Measurements from ENCODE around the gene CARF. TPM values are rescaled to one million over a fixed set of nuclear protein-coding genes. Genes with fewer than 3 reads are reported as not detected.
A peak's percentile ranks its signal among the peaks of the same experiment; 100 is the strongest.
"Not testable (repeated sequence)": the region's sequence is repeated elsewhere in the genome, so short reads cannot be mapped to it uniquely, and the experiment has no call there.

Gene CARF
- total RNA-seq, 1 donor from 2014 or later = 5.2 TPM

DNA sequence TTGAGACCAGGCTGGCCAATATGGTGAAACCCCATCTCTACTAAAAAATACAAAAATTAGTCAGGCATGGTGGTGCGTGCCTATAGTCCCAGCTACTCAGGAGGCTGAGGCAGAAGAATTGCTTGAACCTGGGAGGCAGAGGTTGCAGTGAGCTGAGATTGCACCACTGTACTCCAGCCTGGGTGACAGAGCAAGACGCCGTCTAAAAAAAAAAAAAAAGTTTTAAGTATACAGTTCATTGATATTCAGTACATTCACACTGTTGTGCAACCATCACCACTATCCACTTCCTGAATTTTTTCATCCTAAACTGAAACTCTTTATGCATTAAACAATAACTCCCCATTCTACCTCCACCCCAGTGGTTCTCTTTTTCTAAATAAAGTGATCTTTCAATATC is 85.0 kb downstream of the CARF start:
- DNase-seq (ENCODE audit: missing footprints); intact Hi-C loops (cut with DNase I); ATAC-seq: not testable (repeated sequence)

GRCh38 chr2:203002054-203002821 is 90.2 kb downstream of the CARF start:
- no peak for ATAC-seq
- no peak for DNase-seq (ENCODE audit: missing footprints)
- intact Hi-C loops (cut with DNase I) = no loop called here

- intact Hi-C loops (cut with DNase I) = no loop called here
These were observed 91.6 kb downstream of the CARF start for GRCh38 chr2:203003716-203004115.

GRCh38 chr2:203014456-203015199 is 102.6 kb downstream of the CARF start, which contains the start of gene NBEAL1:
TSS of gene NBEAL1 (plus strand) at chr2:203014875. CDS start at chr2:203016385, 1,510 bp downstream.
- intact Hi-C loops (cut with DNase I) = loop anchor here (5.0 to 10.0 kb wide), 2 partner anchors 102 to 380 kb away; partner anchors contain the start of genes CARF, FAM117B and WDR12
- DNase-seq (ENCODE audit: missing footprints) (peak; percentile 99), ATAC-seq (peak; percentile 99)

More at GRCh38 chr2:203003716-203004115, 91.6 kb downstream of the CARF start:
- no peak for DNase-seq (ENCODE audit: missing footprints)
- ATAC-seq = no peak

DNA sequence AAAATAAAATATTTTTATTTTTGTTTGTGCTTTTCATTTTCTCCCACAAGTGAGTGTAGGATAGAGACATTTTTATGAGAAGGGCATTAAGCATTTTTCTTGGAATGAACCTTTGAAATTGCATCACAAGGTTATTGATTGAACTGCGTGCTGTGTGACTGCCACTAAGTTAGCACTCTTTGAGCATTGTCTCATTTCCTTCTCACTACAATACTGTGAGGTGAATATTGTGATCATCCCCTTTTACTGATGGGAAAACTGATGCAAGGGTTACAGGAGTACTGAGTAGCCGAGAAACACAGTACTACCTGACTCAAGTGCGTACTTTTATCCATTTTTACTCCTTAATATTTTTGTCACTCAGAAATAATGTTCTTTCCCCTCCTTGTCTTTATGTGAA is 104.6 kb downstream of the CARF start:
- no peak for DNase-seq (ENCODE audit: missing footprints)
- no peak for ATAC-seq
- intact Hi-C loops (cut with DNase I) = loop anchor here (10.0 kb wide), 1 partner anchor 382 kb away; the partner anchor contains the start of gene FAM117B

GRCh38 chr2:203018181-203018580 is 106.1 kb downstream of the CARF start:
- intact Hi-C loops (cut with DNase I) = loop anchor here (10.0 kb wide), 1 partner anchor 383 kb away; the partner anchor contains the start of gene FAM117B

GRCh38 chr2:203019142-203019541 is 107.1 kb downstream of the CARF start:
- DNase-seq (ENCODE audit: missing footprints) = no peak
- no peak for ATAC-seq
- intact Hi-C loops (cut with DNase I) = loop anchor here (10.0 kb wide), 1 partner anchor 384 kb away; the partner anchor contains the start of gene FAM117B

More at GRCh38 chr2:203018181-203018580, 106.1 kb downstream of the CARF start:
- ATAC-seq (no peak), DNase-seq (ENCODE audit: missing footprints) (no peak)

DNA sequence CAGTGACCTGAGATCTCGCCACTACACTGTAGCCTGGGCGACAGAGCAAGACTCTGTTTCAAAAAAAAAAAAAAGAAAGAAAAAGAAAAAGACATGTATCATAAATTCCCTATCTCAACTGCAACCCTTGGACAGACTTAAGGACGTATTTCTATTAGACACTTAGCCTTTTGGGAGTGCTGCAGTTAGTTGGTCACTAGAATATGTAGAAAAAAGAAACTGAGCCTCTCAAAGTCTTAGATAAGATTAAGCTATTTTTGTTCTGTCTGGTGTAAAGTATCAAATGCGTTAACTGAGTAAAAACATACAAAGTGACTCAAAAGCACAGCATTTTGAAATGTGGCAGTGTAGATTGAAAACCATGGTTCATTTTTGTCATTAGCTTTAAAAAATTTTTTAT is 109.9 kb downstream of the CARF start:
- intact Hi-C loops (cut with DNase I) = no loop called here
- DNase-seq (ENCODE audit: missing footprints) (no peak), ATAC-seq (peak; percentile 36)

DNA sequence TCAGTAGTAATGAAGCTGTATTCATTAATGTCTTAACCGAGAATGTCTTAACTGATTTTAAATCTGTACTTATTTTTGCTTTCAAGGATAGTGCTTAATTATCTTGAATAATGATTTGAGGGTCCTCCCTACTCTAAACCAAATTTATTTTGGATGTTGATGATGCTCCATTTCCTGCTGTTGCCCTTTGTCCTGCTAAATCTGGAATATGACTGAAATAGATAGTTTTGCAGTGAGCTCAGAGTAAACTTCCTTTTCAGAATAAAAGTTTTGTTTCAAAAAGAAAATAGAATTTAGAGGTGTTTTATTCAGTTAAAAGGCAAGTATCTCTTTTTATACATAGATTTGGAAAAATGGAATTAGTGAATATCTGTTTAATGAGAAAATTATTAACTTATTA is 110.7 kb downstream of the CARF start:
- DNase-seq (ENCODE audit: missing footprints) = no peak
- intact Hi-C loops (cut with DNase I) = no loop called here
- ATAC-seq = no peak

DNA sequence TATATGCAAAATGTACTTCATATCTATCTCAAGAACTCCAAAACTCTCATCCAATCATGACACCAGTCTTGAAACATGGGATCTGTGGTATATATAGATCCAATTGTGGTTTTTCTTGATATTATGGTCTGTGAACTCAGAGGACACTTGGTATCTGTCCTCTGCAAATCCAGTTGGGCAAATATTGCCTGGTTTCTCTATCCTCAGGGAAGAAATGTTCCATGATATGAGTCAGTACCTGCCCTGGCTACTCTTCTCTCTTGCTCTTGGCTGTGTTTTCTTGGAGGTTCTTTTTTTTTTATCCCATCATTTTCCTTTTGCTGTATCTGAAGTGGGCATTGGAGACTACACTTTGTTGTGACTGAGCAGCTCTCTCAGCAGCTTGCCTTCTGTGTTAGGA is 113.5 kb downstream of the CARF start:
- intact Hi-C loops (cut with DNase I) = no loop called here
- no peak for DNase-seq (ENCODE audit: missing footprints)
- no peak for ATAC-seq

DNA sequence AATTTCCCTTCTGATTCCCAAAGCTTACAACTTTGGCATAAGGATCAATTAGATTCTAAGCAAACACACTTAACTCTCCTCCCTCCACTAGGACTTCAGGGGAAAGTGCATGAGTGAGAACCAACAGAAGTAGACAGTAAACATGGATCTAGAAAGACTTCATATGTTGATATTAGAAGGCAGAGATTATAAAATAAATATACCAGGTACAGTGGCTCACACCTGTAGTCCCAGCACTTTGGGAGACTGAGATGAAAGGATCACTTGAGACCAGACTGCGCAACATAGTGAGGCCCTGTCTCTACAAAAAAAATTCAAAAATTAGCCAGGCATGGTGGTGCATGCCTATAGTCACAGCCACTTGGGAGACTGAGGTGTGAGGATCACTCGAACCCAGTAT is 118.5 kb downstream of the CARF start:
- intact Hi-C loops (cut with DNase I) = no loop called here
- ATAC-seq = no peak
- no peak for DNase-seq (ENCODE audit: missing footprints)

DNA sequence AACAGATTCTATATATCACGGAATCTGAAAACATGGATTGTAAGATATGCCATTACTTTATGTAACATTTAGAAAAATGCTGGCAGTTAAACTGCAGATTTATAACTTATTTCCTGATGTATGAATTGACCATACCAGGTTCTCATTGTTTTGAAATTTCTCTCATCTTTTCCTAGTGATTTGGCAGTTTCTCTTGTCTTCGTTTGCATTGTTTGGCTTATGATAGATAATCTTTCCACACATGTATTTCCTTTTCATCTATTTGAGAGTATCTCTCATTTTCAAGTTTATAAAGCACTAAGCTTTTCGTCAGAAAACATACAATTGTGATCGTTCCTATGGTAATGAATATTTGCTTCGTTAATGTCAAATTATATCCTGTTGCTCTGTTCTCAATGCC is 118.9 kb downstream of the CARF start:
- intact Hi-C loops (cut with DNase I) = no loop called here
- DNase-seq (ENCODE audit: missing footprints) (no peak), ATAC-seq (no peak)

GRCh38 chr2:203033395-203033794 is 121.3 kb downstream of the CARF start:
- no peak for ATAC-seq
- intact Hi-C loops (cut with DNase I) = no loop called here
- DNase-seq (ENCODE audit: missing footprints) = no peak

DNA sequence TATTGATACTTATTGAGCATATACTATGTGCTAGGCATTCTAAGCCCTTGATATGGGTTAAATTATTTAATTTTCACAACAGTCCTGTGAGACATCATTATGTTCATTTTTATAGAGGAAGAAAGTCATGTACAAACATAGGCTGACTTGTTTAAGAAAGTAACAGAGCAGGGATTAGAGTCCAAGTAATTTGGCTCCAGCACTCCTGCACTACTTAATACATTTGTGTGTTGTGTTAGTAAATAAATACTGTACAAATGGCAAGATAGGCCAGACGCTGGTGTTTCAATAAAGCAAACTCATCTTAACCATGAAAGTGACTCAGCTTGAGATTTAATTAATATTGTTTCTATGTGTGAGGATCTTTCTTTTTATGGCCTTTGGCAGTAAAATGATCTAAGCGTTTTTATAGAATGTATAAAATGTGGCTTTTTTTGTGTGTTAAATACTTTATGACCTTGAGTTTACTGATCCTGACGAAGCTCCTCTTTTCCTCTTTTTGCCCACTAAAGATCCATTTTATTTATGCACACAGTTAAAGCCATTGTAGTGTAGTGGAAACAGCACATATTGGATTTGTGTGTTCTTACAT is 123.9 kb downstream of the CARF start:
- intact Hi-C loops (cut with DNase I) = no loop called here
- ATAC-seq = no peak

More for the DNA sequence above, 123.9 kb downstream of the CARF start:
- no peak for DNase-seq (ENCODE audit: missing footprints)

Other genes with a start within 250 kb of the CARF start
- 4.6 TPM for gene ICA1L, start 40.5 kb upstream of the CARF start, total RNA-seq
- 54.1 TPM for gene WDR12, start 602 bp upstream of the CARF start, total RNA-seq
- gene NBEAL1, start 102.6 kb downstream of the CARF start, total RNA-seq = 14.1 TPM

All from Right ventricle myocardium inferior (tissue), 1 donor.